GM19238 (cell line): ENCODE data around the gene MCAM.

Experiments used
- DNase-seq: peaks from one replicate; pipeline ENCODE4 v3.0.0; 2011; ENCODE audit warnings: low spot score; ENCODE audit not compliant: insufficient read length

Gene MCAM

DNA sequence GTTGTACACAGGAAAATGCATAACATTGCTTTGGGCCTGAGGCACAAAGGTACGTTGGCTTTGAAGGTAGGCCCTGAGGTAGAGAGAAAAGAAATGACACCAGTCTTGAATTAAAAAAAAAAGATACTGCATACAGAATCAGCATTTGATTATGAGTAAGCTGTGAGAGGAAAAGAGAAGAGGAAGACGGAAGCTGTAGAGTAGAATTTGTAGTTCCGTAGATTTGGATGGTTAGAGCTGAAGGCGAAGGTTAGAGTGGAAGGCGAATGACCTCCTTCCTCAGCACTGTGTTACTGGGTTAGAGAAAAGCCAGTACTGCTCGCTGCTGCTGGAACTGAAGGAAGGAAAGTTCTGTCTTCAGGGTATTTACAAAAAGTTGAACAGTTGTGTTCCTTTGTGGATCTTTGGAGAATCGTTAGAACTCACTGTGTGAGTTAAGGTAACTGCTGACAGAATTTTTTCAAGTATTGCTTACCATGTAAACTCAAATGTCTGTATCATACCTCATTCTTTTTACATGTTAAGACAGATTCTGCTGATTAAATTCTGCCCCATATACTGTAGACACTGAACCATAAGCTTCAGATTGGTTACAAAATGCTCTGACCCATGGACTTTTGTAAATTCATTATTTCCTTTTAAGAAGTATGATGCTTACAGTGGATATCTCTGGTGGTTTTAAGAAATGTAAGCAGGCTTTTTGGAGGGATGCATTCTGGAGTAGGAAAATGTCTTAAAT is 50.2 kb downstream of the MCAM start:
- DNase-seq, result no peak

DNA sequence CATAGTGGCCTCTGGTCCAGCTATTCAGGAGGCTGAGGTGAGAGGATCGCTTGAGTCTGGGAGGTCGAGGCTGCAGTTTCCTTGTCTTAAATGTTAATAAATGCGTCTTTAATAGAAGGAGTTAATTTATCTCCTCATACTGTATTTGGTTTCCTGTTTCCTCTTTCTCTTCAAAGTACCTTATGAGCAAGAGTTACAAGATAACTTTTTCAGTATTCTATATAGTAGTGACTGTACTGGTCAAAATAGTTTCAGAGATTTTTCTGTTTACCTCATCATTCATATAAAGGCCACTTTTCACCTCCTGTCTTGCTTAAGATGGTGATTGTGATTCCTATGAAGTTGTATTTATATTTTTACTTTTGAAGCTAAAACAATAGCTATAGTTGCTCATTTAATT is 50.9 kb downstream of the MCAM start:
- no peak for DNase-seq

DNA sequence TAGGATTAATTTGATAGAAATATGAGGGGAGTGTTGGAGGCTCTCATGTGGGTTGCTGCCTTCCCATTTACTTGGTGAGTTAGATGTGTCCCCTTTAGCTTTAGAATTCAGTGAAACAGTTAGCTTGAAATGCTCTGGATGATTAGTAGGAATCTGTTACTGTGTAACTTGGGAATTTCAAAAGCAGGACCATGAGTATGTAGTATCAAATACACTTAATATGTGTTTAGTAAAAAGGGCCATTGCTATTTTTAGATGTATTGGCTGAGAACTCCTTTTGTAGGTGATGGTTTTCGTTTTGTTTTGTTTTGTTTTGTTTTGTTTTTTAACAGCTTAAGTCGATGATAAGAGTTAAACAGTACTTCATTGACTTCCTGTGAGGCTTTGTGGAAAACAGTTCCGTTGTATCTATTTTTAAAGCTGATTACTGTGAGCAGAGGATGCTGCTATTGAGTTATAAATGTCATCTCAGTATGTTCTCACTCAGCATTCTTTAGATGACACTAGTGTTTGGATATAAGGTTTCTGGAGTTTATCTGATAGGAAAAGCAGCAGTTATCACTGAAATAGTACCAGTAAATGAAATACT is 53.5 kb downstream of the MCAM start:
- no peak for DNase-seq

DNA sequence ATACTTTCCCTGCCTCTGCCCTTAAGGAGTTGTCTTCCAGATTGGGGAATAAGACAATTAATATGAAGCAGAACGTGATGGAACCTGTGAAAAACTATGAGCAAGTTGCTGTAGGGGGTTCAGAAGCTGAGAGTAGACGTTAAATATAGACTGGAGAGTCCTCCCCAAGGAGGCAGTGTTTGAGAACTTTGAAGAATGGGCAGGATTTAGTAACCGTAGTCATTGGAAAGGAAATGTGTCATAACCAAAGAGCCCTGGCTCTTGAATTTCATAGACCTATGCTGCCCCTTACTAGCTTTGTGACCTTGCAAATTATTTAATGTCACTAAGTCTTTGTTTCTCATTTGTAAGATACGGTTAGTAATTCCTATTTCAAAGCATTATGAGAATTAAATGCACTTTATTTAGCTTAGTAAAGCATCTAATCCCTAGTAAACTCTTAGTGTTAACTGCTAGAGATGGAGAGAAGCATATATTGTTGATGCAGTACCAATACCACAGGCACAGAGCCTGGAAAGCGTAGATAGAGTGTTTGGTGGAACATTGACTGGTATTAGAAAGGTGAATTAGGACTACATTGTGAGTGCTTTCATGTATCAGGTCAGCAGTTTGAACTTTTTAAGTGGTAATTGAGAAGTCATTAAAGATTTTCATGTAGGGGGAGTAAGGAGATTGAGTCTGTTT is 54.1 kb downstream of the MCAM start:
- no peak for DNase-seq

DNA sequence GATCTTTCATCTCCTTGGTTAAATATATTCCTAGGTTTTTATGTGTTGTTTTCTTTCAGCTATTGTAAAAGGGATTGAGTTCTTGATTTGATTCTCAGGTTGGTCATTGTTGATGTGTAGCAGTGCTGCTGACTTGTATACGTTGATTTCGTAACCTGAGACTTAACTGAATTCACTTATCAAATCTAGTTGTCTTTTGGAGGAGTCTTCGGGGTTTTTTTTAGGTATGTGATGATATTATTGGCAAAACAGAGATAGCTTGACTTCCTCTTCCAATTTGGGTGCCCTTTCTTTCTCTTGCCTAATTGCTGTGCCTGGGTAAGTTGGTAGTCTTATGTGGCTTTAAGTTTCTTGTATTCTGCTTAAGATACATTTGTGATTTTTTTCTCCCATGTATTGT is 57.9 kb downstream of the MCAM start:
- no peak for DNase-seq
